HG02981 (cell line): ENCODE data around the gene RAB10.

Source experiments
- ATAC-seq: cut with Tn5 transposase; IDR thresholded peaks from one replicate; pipeline ENCODE4 v1.9.1; 2021; ENCODE audit warnings: mild to moderate bottlenecking, moderate library complexity; ENCODE audit not compliant: unreplicated experiment

The RAB10 gene

DNA sequence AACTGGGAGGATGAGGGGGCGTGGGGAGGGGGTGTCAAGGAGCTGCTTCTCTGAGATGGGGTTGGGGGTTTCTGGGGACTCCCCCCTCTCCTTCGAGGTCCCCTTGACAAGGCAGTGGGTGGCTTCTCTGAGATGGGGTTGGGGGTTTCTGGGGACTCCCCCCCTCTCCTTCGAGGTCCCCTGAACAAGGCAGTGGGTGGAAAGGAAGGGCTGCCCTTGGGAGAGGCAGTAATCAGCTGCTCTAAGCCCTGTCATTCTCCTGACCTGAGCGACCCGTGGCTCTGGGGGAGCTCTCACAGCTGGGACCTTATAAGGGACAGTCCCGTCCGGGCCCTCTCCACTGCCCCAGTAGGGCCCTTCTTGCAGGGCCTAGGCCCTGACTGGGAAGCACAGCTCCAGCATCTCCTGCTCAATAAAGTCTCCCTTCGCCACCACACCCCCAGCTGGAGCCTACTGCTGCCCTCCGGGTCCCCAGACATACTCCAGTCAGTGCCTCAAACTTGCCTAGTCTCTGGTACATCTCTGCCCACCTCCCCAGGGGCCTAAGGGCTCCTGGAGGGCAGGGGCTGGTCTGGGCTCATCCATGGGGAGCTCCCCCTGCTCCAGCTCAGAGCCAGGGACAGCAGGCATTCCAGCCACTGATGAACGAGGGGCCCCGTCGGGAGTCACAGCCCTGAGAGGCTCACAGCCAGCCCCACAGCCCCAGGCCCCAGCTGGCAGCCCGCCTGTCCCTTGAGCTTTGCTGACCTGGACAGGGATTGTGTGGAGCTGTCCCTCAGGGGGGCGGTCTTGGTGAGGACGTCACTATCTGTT, 141.8 kb downstream of the RAB10 start:
- no peak for ATAC-seq

GRCh38 chr2:26176279-26176615, 142.4 kb downstream of the RAB10 start:
- ATAC-seq, result no peak

DNA sequence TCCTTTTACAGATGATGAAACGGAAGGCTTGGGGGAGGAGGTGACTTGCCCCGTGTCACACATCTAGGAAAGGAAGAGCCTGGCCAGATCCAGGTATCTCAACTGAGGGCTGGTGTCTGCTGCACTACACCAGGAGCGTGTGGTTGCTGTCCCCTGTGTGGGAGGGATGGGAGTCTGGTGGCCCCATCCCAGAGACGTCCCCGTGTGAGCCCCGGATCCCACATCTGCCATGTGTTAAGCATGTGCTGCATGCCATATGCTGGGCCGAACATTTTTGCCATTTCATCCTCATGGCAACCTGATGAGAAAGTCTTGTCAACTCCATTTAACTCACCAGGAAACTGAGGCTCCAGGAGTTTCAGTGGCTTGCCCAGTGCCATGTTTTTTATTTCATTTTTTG, 143.2 kb downstream of the RAB10 start:
- no peak for ATAC-seq

GRCh38 chr2:26178246-26178645, 144.4 kb downstream of the RAB10 start:
- no peak for ATAC-seq

DNA sequence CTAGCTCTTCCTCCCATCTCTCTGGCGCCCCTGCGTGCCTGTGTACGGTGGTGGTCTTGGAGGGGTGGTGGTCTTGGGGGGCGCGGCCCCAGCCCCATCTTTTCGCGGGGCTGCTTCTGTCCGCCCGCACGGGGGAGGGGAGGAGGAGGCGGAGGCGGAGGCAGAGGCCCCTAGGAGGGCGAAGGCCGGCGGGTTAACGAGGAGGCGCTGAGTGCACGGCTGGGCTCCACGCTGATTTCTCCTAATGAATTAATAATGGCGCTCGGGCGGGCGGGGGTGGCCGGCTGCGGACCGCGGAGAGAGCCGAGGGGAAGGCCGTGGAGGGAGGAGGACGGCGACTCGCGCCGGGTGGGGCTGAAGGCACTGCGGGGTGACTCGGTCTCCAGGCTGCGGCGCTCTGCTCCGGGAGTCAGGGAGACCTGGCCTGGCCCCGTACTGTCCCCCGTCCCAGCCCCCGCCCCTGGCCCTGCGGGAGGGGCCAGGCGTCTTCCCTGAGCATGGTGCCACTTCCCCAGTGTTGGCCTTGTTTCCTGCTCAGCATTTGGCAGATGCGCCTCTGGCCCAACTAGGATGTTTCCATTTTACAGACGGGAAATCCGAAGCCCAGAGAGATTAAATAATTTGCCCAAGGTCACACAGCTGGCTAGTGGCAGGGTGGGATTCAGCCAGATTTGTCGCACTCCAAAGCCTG, 145.0 kb downstream of the RAB10 start:
- no peak for ATAC-seq

- ATAC-seq, result no peak
Measured at GRCh38 chr2:26179446-26179913, 145.6 kb downstream of the RAB10 start.

- no peak for ATAC-seq
Measured at GRCh38 chr2:26182441-26182840, 148.6 kb downstream of the RAB10 start.

GRCh38 chr2:26182887-26183630, 149.2 kb downstream of the RAB10 start:
- no peak for ATAC-seq

DNA sequence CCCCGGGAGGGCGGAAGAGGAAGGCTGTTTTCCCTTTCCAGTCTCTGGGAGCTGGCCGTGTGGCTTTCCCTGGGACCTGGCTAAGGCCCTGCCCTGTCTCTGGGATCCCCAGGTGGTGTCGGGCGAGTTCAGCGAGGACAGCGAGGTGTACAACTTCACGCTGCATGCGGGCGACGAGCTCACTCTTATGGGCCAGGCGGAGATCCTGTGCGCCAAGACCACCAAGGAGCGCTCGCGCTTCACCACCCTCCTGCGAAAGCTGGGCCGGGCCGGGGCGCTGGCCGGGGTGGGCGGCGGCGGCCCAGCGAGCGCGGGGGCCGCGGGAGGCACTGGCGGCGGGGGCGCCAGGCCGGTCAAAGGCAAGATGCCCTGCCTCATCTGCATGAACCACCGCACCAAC, 150.2 kb downstream of the RAB10 start:
- ATAC-seq, result no peak

DNA sequence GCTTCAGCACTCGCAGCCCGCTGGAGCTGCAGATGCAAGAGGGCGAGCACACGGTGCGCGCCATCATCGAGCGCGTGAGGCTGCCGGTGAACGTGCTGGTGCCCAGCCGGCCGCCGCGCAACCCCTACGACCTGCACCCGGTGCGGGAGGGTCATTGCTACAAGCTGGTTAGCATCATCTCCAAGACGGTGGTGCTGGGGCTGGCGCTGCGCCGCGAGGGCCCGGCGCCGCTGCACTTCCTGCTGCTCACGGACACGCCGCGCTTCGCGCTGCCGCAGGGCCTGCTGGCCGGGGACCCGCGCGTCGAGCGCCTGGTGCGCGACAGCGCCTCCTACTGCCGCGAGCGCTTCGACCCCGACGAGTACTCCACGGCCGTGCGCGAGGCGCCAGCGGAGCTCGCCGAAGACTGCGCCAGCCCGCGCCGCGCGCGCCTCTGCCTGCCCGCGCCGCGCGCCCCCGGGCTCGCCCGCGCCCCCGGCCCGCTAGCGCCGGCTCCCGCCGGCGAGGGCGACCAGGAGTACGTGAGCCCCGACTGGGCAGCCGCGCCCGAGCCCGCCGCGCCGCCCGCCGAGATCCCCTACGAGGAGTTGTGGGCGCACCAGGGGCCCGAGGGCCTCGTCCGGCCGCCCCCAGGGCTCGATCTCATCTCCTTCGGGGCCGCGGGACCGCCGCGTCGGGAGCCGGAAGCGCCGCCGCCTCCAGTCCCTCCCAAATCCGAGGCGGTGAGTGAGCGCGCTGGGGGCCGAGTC, 150.8 kb downstream of the RAB10 start:
- ATAC-seq, result peak; percentile 69

GRCh38 chr2:26185304-26185928, 151.5 kb downstream of the RAB10 start:
- ATAC-seq, result no peak

GRCh38 chr2:26185954-26186770, 152.3 kb downstream of the RAB10 start:
- no peak for ATAC-seq
